ENCODE results near the gene DNAJC6.

GRCh38 chr1:65330822-65331221, 21.5 kb downstream of the DNAJC6 start:
- TF ChIP-seq POLR2AphosphoS5 (IDR thresholded peaks at IDR 0.05; ENCODE audit: low read depth, low read length), result no peak
- TF ChIP-seq POLR2A (IDR thresholded peaks at IDR 0.05; ENCODE audit: low read depth, low read length), result no peak
- TF ChIP-seq TAF1 (IDR thresholded peaks at IDR 0.05; ENCODE audit: low read depth, low read length), result no peak
- TF ChIP-seq SPI1 (IDR thresholded peaks at IDR 0.05; ENCODE audit: low read depth, low read length), result no peak
